T follicular helper cell (primary cell): ENCODE data around the gene MYLK.

ENCODE experiments used
- DNase-seq: peaks from one replicate; pipeline ENCODE4 v3.0.0-alpha.2; 2020; ENCODE audit warnings: low read depth

Gene MYLK

DNA sequence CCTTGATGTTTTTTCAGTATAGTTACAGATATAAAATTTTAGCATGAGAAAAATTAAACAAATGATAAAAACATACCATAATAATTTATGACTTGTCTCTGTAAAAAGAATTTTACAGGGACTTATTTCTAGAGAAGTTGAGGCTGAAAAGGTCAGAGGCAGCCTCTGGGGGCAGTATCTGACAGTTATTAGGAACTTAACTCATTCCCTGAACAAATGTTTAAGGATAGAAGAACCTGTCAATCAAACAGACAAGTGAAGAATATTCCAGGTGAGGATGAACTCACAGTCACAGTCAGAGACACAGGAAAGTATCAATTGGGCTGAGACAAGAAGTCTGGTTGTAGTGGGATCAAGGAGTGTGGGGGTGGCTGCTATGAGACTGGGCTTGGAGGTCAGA lies 7.3 kb downstream of the MYLK start:
- no peak for DNase-seq

DNA sequence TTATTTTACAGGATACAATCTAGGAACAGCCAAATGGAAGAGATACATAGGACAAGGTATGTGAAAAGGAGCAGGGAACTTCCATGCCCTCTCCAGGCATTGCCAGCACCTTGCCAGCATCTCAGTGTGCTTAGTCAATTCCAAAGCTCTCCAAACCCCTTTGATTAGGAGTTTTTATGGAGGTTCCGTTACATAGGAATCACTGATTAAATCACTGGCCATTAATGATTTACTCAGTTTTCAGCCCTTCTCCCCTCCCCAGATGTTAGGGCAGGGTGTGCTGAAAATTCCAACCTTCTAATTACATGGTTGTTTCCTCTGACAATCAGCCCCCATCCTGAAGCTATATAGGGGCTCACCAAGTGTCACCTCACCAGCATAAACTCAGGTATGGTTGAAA lies 11.5 kb downstream of the MYLK start:
- DNase-seq, result no peak

DNA sequence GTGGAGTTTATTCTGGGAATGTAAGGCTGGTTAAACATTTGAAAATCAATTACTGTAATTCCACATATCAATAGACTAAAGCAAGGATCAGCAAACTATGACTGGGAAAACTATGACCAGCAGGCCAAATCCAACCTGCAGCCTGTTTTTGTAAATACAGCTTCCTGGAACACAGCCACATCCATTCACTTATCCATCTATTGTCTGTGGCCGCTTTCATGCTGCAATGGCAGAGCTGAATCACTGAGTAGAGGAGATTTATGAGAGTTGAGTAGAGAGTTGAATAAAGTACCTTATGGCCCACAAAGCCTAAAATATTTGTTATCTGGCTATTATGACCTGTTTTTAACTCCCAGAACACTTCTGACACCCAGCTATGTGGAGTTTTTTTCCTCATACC lies 12.2 kb downstream of the MYLK start:
- DNase-seq, result no peak

DNA sequence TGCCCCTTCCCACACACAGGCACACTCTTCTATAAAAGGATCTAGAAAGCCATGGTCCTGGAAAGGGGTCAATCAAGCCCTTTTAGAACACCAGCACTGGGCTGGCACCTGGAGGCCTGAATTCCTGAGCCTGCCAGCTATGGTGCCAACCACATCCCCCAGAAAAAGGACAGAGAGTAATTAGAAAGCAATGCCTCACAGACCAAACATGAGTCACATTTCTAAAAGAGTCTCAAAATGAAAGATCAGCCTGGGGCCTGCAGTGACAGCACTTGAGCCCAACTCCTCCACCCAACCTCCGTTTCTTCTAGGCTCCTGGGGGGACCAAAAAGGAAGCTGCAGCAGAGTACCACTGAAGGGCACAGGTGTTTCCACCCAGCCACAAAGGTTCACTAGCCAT lies 14.1 kb downstream of the MYLK start:
- DNase-seq, result no peak

DNA sequence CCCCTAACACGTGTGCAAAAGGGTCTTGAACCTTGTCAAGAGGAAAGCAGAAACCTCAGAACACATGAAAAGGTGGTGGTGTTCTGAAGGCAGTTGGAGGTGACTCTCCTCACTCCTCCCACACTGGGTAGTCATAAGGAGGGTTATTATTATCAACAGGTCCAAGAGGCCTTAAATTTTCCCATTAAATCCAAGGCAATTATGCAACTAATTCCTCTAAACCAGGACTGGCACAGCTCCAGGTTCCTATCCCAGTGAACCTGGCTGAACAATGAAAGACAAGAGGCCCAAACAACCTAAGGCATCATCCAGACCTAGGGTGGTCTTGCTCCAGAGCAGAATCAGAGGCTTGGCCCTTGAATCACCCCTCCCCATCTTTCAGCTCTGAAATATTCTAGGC lies 15.0 kb downstream of the MYLK start:
- DNase-seq, result no peak

DNA sequence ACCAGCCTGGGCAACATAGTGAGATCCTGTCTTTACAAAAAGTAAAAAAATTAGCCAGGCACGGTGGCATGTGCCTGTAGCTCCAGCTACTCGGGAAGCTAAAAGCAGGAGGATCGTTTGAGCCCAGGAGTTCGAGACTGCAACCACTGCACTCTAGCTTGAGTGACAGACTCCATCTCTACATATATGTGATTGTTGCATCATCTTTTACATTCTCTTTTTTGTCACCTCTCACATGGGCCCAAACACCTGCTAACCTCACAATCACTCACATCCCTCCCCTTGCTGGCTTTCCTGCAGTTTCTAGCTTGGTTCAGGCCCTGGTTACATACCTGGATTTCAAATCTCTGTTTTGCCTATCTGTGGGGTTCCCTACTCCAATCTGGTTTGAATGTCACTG lies 19.4 kb downstream of the MYLK start:
- no peak for DNase-seq

- DNase-seq, result no peak
Measured at GRCh38 chr3:123862152-123862551, 22.0 kb downstream of the MYLK start.

- no peak for DNase-seq
Measured at GRCh38 chr3:123861081-123861836, 22.9 kb downstream of the MYLK start.

DNA sequence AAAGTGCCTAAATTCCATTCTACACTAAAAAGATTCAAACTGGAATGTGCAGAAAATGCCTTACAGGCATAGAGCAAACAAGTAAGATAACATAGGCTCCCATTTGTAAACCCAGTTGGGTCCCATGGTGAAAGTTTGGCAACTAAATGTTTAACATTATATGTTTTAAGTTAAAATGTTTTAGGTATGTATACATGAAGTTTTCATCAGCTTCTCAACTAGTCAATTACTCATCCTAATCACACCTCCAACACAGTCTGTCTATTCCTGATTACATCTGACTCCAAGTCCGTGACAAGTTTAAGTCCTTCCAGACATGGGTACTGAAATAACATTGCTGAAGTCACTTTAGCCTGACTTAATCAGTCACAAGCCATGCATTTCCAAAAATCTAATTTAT lies 25.0 kb downstream of the MYLK start:
- DNase-seq, result no peak

DNA sequence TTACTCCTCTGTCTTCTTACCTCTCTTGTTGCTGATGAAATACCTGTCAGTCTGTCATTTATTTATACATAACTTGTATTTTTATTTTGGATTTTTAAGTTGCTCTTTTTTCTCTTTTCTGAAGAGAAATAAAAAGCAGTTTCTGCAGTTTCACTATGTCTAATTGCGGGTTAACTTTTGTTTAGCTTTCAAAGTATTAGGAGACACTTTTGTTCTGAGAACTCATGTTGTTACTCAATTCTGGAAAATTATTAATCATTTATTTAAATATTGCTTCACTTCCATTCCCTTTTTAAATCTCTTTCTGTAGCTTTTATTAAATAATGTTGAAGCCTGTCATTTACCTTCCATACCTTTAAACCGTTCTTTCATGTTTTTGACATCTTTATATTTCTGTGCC lies 29.2 kb downstream of the MYLK start:
- no peak for DNase-seq

GRCh38 chr3:123853686-123854372 lies 30.3 kb downstream of the MYLK start:
- no peak for DNase-seq

- no peak for DNase-seq
Measured at GRCh38 chr3:123847209-123847608, 36.9 kb downstream of the MYLK start.

- DNase-seq, result no peak
Measured at GRCh38 chr3:123843668-123844067, 40.5 kb downstream of the MYLK start.

DNA sequence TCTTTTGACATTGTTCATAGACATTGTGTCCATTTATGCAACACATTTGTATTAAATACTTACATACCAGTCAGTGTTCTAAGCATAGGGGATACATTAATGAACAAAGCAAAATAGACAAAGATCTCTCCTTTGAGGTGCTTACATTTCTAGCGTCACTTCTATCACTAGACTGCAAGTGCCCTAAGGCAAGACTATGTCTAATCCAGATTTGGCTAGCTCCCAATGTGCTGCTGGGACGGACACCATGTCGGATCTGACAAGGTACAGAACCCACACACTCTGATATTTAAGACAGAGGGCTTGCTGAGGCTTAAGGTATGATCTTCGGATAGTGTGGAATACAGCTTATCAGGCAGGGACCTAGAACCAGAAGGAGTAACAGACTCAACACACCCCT lies 41.4 kb downstream of the MYLK start:
- DNase-seq, result no peak

DNA sequence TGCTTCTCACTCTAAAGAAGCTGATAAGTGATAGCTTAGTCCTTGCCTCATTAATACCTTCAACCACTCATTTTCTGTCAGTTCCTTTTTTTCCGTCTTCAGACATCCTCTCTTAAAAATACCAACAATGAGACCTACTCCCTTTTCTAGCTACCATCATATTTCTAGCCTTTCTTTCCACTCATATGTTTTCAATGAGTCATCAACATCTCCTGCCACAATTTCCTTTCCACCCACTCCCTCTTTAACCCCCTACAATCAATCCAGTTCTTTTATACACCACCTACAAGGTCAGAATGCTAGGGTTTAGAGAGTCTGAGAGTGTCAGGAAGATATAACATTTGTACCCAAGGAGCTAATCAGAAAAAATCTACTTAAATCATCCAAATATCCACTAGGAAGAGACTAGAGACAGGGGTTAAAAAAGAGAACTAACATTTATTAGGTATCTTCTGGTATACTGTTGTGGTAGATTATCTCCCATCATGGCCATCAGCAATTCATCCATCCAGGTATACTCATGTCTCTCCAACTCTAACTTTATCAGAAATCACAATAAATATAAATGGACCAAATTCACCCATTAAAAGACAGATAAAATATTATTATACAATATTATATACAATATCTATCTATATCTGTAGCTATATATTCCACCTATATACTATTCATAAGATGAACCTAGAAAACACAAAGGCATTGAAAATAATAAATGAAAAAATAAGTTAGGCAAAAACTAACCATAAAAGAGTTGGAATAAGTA lies 42.5 kb downstream of the MYLK start:
- DNase-seq, result no peak

DNA sequence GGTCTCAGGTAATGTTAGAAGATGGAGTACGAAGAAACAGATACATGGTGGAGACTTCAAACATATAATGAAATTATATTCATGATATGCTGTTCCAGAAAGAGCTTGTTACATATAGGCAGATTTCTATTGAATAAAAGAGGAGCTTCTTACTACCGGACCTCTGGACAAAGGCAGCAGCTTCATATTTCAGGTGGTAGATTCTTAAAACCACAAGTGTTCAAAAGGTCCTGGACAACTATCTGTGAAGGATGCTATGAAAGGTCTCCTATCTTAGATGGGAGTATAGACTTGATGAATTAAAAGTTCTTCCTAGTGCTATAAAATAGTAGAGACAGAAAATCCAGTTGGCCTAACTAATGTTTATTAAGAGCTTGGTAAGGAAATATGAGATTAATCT lies 43.2 kb downstream of the MYLK start:
- DNase-seq, result no peak

GRCh38 chr3:123837858-123838257 lies 46.3 kb downstream of the MYLK start:
- no peak for DNase-seq

DNA sequence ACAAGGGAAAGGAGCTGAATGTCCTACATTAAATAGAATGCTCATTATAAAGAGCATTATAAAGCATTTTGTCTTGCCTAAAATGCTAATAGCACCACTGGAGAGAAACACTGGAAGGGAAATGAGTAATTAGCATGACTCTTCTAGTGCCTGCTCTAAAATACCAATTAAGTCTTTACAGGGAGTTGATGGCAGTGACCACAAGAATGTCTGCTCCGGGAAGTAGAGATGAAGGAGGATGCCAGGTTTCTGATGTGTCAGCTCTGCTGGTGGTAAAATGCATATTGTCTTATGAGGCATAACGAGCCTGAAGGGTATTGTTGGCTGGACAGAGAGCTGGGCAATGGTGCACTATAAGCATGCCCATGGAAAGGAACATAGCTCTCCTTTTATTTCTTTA lies 49.5 kb downstream of the MYLK start:
- no peak for DNase-seq

- no peak for DNase-seq
Measured at GRCh38 chr3:123833398-123833785, 50.7 kb downstream of the MYLK start.

GRCh38 chr3:123832692-123833397 lies 51.3 kb downstream of the MYLK start:
- no peak for DNase-seq

DNA sequence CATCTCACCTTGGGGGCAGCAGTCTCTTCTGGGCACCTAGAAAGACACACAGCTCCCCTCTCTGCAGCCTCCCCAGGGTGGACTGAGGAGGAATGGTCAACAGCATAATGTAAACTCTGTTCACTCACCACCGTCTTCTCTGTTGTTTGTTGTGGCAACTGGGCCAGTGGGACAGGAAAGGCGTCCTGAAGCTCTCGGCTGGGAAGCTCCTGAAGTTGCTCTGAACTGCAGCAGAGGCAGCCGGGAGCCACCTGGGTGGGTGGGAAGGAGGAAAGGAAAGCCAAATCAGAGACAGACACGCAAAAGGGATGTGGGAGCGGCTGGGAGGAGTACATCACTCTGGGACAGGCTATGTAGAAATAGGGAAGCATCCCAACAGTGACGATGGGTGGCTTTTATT lies 52.7 kb downstream of the MYLK start:
- no peak for DNase-seq

GRCh38 chr3:123821920-123822319 lies 62.2 kb downstream of the MYLK start:
- DNase-seq, result no peak
